COLO829 (cell line): Measurements from ENCODE around the gene TRIOBP.

Source experiments
- DNase-seq: peaks from one replicate; pipeline ENCODE4 v3.0.0; 2012; ENCODE audit warnings: low spot score

Gene TRIOBP

GRCh38 chr22:37669586-37669985 is 27.3 kb upstream of the TRIOBP start:
- no peak for DNase-seq

- DNase-seq = no peak
Observed at GRCh38 chr22:37672206-37672919, 24.5 kb upstream of the TRIOBP start.

DNA sequence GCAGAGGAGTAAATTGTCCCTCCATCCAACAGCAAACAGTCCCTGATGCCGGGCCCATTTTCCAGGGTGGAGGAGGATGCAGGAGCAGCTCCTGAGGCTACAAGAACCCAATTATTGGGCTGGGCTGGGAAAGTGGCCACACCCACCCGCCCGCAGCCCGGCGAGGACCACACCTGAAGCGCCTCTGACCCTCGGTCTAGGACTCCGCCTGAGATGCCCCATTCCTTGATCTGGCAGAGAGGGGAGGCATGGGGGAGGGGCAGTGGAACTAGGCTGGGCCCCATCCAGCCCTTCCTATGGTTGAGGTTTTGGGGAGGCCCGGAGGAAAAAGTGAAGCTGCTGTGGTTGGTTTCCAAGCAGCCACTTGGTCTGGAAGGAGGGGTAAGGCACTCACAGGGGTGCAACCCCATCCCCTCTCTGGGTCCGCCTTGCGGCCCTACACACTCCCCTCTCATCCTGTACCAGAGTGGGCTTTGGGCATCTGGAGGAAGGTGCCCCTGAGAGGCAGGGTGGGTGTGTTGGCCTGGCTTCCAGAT is 23.9 kb upstream of the TRIOBP start:
- no peak for DNase-seq

DNA sequence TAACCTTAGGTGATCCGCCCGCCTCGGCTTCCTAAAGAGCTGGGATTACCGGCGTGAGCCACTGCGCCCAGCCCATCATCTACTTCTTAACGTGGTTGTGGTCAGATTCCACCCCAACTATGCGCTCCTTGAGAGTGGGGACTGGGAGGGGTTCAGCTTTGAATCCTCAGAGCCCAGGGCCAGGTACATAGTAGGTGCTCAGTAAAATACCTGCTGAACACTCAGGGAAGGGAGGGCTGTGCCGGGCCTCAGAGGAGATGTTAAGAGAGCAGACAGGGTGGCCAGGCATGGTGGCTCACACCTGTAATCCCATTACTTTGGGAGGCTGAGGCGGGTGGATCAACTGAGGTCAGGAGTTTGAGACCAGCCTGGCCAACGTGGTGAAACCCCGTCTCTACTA is 22.6 kb upstream of the TRIOBP start:
- no peak for DNase-seq

- peak; percentile 91 for DNase-seq
Observed at GRCh38 chr22:37674951-37675929, 21.6 kb upstream of the TRIOBP start, which contains the start of gene LGALS1. TSS of gene LGALS1 (plus strand) at chr22:37675636. CDS start at chr22:37675703, 67 bp downstream.

DNA sequence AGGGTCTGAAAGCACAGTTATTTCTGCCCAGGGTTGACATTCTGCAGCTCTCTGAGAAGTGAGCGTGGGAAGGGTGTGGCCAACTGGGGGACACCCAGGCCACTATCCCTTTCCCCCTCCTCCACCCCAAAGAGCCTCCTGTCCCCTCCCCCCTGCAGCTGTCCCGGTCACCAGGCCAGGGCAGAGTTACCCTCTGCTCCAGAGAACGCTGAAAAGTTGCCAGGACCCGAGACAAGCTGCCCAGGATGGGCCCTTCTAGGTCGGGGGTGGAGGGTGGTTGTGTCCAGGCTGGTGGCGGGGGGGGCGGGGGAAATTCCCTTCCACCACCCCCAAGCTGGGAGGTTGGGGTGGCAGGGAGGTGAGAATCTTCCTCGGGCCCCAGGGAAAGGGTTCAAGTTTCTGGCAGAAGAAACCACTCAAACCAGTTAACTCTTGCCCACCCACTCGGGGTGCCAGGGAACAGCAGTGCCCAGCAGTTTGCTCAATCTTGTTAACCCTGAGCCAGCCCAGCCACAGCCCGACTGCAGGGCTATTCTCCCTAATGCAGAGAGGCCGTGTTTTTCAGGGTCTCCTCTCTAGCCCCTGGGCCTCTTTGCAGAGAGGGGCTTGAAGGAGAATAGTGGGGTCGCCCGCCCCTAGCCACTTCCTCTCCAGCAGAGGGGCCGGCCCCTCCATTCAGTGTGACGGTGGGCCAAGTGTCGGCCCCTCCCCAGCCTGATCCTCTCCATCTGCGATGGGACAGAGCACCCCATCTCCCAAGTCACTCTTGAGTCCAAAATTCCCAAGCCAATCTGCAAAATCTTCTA is 20.7 kb upstream of the TRIOBP start:
- DNase-seq = no peak

DNA sequence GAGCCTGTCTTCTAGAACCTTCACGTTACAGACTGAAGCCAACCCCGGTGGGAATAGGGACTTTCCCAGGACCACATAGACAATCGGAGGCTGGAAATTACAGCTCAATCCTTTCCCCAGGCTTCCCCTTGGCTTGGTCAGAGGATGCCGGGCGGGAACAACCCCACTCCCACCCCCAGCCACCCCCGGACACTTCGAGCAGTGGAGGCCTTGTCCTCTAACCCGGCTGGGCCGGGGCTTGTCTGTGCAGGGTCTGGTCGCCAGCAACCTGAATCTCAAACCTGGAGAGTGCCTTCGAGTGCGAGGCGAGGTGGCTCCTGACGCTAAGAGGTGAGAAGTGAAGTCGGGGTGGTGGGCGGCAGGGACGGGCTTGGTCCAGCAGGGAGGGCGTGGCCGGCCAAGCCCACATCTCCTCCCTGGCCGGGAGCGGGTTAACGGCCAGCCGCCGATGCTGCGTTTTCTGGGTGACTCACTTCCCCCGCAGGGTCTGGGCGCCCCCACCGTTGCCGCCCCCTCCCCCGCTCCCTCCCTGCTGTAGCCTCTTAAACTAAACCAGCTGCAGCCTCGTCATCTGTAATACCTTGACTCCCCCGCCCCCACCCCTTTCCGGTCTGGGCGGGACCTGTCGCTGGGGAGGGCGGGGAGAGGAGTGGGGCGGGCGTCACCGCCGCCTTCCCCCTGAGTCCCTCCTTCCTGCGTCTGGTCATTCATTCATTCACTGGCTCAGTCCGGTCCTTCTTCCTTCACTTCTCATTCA is 19.9 kb upstream of the TRIOBP start:
- DNase-seq = peak; percentile 73

DNA sequence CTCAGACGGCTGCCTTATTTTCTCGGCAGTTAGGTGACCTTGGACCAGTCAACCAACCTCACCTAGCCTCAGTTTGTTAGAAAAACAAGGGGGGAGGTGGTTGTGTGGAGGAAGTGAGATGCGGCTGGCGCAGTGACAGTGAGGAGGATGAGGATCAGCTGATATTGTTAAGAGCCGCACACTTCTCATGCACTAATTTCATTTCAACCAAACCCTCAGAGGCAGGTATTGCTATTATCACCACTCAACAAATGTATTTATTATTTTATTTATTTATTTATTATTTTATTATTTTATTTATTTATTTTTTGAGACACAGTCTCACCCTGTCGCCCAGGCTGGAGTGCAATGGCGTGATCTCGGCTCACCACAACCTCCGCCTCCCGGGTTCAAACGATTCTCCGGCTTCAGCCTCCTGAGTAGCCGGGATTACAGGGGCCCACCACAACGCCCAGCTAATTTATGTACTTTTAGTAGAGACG is 19.3 kb upstream of the TRIOBP start:
- DNase-seq = no peak

GRCh38 chr22:37678372-37678771 is 18.5 kb upstream of the TRIOBP start:
- DNase-seq = no peak

DNA sequence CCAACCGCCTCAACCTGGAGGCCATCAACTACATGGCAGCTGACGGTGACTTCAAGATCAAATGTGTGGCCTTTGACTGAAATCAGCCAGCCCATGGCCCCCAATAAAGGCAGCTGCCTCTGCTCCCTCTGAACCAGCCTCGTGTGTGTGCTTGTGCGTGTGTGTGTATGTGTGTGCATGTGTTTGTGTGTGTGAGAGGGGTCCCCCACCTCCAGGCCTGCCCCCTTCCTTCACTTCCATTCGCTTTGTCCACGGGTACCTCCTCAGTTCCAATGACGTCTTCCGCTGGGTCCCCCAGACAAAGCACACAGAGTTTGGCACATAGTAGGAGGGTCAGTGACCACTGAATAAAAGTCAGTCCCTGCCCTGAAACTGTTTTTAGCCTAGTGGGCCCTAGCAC is 17.2 kb upstream of the TRIOBP start:
- DNase-seq = no peak

GRCh38 chr22:37680191-37680851 is 16.5 kb upstream of the TRIOBP start:
- no peak for DNase-seq

- no peak for DNase-seq
Observed at GRCh38 chr22:37681001-37681424, 15.8 kb upstream of the TRIOBP start.

- peak; percentile 53 for DNase-seq
Observed at GRCh38 chr22:37681556-37682049, 15.2 kb upstream of the TRIOBP start.

GRCh38 chr22:37684803-37685615 is 11.8 kb upstream of the TRIOBP start:
- no peak for DNase-seq

DNA sequence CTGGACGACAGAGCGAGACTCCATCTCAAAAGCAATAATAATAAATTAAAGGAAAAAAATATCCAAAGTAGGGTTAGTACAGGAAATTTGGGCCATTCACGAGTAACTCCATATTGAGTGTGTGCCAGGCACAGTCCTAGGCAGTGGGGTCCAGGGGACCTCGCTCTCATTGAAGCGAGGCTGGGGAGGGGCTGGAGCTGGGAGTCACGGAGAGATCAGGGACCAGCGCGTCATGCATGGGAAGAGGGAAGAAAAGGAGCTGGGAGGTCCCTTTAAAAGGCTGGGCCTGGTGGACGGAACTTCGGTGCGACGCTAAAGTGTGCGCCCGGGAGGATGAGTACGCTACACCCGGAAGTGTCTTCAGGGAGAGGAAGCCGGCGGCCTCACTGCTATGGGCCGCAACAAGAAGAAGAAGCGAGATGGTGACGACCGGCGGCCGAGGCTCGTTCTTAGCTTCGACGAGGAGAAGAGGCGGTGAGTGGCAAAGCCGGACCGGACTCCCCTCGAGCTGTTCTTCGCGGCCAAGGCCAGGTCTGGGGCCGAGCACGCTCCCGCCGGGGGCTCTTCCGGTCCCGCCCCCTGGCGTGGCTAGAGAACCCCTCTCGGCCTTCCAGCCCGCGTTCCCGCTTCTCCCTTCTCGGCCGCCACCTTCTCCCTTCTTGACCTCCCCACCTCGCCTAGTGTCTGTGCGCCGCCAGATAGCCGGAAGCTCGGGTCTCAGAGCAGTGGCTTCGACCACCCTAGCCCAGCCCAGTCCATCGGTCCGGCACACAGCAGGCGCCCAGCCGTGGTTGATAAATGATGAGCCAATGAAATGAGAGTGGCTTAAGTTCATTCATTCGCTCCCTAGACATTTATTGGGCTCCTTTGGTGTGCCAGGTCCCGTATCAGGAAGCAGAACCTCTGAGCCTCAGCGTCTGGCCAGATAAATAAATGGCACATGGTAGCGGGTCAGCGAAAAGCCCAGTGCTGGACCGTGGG is 10.6 kb upstream of the TRIOBP start, which contains the start of gene NOL12:
Gene NOL12, plus strand, starts transcription at position 342 of the 981 bp plus-strand sequence. Its CDS starts 50 bp downstream, at position 392.
- DNase-seq = peak; percentile 85

- no peak for DNase-seq
Observed at GRCh38 chr22:37690407-37690806, 6.4 kb upstream of the TRIOBP start.

DNA sequence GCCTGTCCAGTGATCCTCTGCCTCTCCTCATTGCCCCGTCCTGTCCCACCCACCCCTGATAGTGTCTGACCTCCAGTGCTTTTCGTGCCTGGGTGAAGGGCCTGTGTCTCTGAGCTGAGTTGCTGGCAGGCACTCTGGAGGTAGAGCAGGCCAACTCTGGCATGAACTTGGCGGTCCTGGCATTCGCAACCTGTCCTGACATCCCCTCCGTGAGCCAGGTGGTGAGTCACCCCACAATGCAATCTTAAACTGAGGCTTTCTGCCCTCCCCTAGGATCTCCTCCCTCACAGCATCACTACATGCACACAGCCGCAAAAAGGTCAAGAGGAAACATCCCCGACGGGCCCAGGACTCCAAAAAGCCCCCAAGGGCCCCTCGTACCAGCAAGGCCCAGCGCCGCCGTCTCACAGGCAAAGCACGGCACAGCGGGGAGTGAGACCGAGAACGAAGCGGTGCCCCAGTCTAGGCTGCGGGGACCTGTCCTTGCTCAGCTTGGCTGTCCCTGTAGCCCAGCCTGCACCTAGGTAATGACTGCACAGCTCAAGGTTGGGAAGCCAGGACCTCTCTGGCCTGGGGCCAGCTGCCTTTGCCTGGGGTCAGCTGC is 5.8 kb upstream of the TRIOBP start:
- DNase-seq = no peak
